Parathyroid adenoma (tissue), 2 donors: ENCODE measurements around the gene DCANP1.

Experiments used
- H2AFZ ChIP-seq: fragments of 300-600 bp; sonication (generic); one replicate; pipeline ENCODE4 v1.7.0; 2017; ENCODE audit warnings: antibody characterized with exemption, mild to moderate bottlenecking
- H3K27ac ChIP-seq: fragments of 300-600 bp; sonication (generic); one replicate; pipeline ENCODE4 v1.7.0; 2017
- H3K27me3 ChIP-seq: fragments of 300-600 bp; sonication (generic); one replicate; pipeline ENCODE4 v1.7.0; 2017; ENCODE audit warnings: low read length; ENCODE audit not compliant: control insufficient read depth, insufficient read depth
- H3K36me3 ChIP-seq: fragments of 300-600 bp; sonication (generic); one replicate; pipeline ENCODE4 v1.7.0; 2017; ENCODE audit warnings: low read length; ENCODE audit not compliant: control insufficient read depth, insufficient read depth
- H3K4me1 ChIP-seq: fragments of 300-600 bp; sonication (generic); one replicate; pipeline ENCODE4 v1.7.0; 2017; ENCODE audit warnings: control low read depth
- H3K4me2 ChIP-seq: fragments of 300-600 bp; sonication (generic); one replicate; pipeline ENCODE4 v1.7.0; 2017; ENCODE audit warnings: low read length
- H3K4me3 ChIP-seq: fragments of 300-600 bp; sonication (generic); one replicate; pipeline ENCODE4 v1.7.0; 2017; ENCODE audit warnings: low read depth, low read length
- H3K79me2 ChIP-seq: fragments of 300-600 bp; sonication (generic); one replicate; pipeline ENCODE4 v1.7.0; 2017; ENCODE audit warnings: control low read depth
- H3K9ac ChIP-seq: fragments of 300-600 bp; sonication (generic); one replicate; pipeline ENCODE4 v1.7.0; 2017; ENCODE audit warnings: mild to moderate bottlenecking
- H3K9me3 ChIP-seq: fragments of 300-600 bp; sonication (generic); one replicate; pipeline ENCODE4 v1.7.0; 2017; ENCODE audit warnings: low read length; ENCODE audit not compliant: control insufficient read depth
- CTCF ChIP-seq: fragments of 300-600 bp; sonication (generic); IDR thresholded peaks from one replicate; pipeline ENCODE4 v1.7.0; 2017; ENCODE audit warnings: antibody characterized with exemption, mild to moderate bottlenecking
- donor health status: primary hyperparathyroidism.

Gene DCANP1

GRCh38 chr5:135429301-135430134 lies 17.6 kb downstream of the DCANP1 start:
- Histone ChIP-seq H2AFZ (no peak overlapping the region), H3K27ac (no peak overlapping the region), H3K9me3 (no peaks in the 10 kb centered on the region), H3K4me2 (no peak overlapping the region), H3K79me2 (no peaks in the 10 kb centered on the region), H3K27me3 (no peaks in the 10 kb centered on the region), H3K36me3 (no peaks in the 10 kb centered on the region), H3K9ac (no peak overlapping the region), H3K4me3 (no peak overlapping the region), H3K4me1 (no peaks in the 10 kb centered on the region)
- no peak for TF ChIP-seq CTCF

- Histone ChIP-seq H3K4me3 (no peak overlapping the region), H3K4me2 (no peak overlapping the region), H2AFZ (no peak overlapping the region), H3K9me3 (no peaks in the 10 kb centered on the region), H3K36me3 (no peaks in the 10 kb centered on the region), H3K4me1 (no peaks in the 10 kb centered on the region), H3K27me3 (no peaks in the 10 kb centered on the region), H3K79me2 (no peaks in the 10 kb centered on the region), H3K27ac (no peak overlapping the region), H3K9ac (no peak overlapping the region)
- no peak for TF ChIP-seq CTCF
These were observed 18.6 kb downstream of the DCANP1 start for GRCh38 chr5:135428586-135428985.

GRCh38 chr5:135426102-135427082 lies 20.8 kb downstream of the DCANP1 start:
- Histone ChIP-seq H3K4me2 (no peak overlapping the region), H3K4me3 (no peak overlapping the region), H3K27ac (no peak overlapping the region), H2AFZ (no peak overlapping the region), H3K27me3 (no peaks in the 10 kb centered on the region), H3K4me1 (no peaks in the 10 kb centered on the region), H3K36me3 (no peaks in the 10 kb centered on the region), H3K9me3 (no peaks in the 10 kb centered on the region), H3K79me2 (no peaks in the 10 kb centered on the region), H3K9ac (no peak overlapping the region)
- peak; percentile 57 for TF ChIP-seq CTCF

GRCh38 chr5:135425641-135426040 lies 21.5 kb downstream of the DCANP1 start:
- no peak for TF ChIP-seq CTCF
- Histone ChIP-seq H3K27ac (no peak overlapping the region), H3K9me3 (no peaks in the 10 kb centered on the region), H3K27me3 (no peaks in the 10 kb centered on the region), H3K4me1 (no peaks in the 10 kb centered on the region), H3K4me3 (no peak overlapping the region), H3K79me2 (no peaks in the 10 kb centered on the region), H2AFZ (no peak overlapping the region), H3K9ac (no peak overlapping the region), H3K36me3 (no peaks in the 10 kb centered on the region), H3K4me2 (no peak overlapping the region)
